Amniotic epithelial cell (primary cell): ENCODE measurements around the gene EPS8.
A peak's percentile ranks its signal among the peaks of the same experiment; 100 is the strongest.
"Not testable (repeated sequence)": the region's sequence is repeated elsewhere in the genome, so short reads cannot be mapped to it uniquely, and the experiment has no call there.

Experiments used
- DNase-seq: peaks from one replicate; pipeline ENCODE4 v3.0.0-alpha.2; 2010; ENCODE audit warnings: low read depth

The EPS8 gene

GRCh38 chr12:15756822-15757221, 32.4 kb downstream of the EPS8 start:
- peak; percentile 65 for DNase-seq

DNA sequence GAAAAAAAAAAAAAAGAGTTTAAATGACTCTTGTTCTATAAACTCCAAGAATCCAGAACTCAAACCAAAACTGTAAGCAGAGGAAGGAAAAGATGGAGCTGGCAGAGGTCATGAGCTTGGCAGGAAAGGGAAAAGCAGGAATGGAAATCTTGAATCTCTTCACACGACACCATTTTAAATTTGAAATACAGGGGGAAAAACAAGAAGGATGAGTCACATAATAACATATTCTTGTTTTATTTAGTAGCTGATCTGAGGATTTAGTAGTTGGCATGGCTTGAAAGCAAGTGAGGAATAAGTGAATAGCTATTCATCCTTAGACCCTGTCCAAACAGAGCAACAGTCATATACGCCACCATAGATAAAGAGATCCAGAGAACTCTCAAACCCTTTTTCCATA, 35.0 kb downstream of the EPS8 start:
- DNase-seq = peak; percentile 23

- DNase-seq = peak; percentile 59
Measured at GRCh38 chr12:15752785-15753184, 36.4 kb downstream of the EPS8 start.

DNA sequence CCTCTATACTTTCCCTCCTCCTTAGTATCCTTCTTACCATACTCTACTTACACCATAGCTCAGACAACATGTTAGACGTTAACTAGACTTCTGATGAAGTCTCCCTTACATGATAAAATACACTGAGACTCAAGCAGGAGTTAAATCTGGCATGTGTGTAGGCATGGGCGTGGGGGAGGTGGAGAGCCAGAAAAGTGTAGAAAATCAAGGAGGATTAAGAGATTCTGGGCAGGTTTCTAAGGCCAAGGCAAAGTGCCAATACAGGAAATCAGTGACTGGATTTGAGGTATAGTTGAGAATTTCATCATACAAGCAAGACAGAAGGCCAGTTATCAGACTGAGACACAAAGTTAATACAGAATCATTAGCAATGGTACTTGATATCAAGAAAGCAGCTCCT, 37.4 kb downstream of the EPS8 start:
- DNase-seq = peak; percentile 73

- DNase-seq = no peak
Measured at GRCh38 chr12:15749937-15750336, 39.3 kb downstream of the EPS8 start.

DNA sequence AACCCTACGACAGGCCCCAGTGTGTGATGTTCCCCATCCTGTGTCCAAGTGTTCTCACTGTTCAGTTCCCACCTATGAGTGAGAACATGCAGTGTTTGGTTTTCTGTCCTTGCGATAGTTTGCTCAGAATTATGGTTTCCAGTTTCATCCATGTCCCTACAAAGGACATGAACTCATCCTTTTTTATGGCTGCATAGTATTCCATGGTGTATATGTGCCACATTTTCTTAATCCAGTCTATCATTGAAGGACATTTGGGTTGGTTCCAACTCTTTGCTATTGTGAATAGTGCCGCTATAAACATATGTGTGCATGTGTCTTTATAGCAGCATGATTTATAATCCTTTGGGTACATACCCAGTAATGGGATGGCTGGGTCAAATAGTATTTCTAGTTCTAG, 47.3 kb downstream of the EPS8 start:
- not testable (repeated sequence) for DNase-seq

GRCh38 chr12:15741082-15741481, 48.1 kb downstream of the EPS8 start:
- DNase-seq = no peak

GRCh38 chr12:15740389-15740788, 48.8 kb downstream of the EPS8 start:
- not testable (repeated sequence) for DNase-seq

DNA sequence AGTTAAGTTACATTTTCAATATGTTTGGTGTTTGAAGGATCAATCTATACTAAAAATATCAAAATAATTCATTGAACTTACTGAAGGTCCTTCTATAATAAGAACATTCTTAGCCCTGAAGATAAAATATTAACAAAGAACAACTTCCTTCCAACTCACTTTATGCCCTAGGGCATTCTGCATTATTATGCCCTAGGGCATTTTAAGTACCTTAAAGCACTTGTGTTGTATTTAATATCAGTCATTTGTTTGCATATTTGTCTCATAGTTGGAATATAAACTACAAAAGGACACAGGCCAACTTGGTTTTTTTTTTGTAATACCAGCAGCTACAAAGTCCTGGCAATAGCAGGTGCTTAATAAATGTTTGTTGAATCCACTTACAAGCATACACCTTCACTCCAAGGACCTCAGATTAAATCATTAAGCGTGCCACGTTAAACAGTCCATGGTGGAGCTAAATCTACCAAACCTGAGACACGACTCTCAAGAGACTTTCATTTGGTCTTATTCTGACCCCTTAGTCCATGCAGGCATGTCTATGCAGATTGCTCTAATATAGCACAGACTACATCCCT, 50.7 kb downstream of the EPS8 start:
- DNase-seq = no peak

GRCh38 chr12:15735837-15736615, 53.2 kb downstream of the EPS8 start:
- no peak for DNase-seq

DNA sequence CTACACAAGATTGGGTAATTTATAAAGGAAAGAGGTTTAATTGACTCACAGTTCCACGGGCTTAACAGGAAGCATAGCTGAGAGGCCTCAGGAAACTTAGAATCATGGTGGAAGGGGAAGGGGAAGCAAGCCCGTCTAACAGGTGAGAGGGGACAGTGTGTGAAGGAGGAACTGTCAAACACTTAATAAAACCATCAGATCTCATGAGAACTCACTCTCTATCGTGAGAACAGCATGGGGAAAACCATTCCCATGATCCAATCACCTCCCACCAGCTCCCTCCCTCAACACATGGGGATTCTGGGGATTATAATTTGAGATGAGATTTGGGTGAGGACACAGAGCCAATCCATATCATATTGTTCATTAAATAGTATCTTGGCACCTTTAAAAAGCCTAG, 56.1 kb downstream of the EPS8 start:
- no peak for DNase-seq

DNA sequence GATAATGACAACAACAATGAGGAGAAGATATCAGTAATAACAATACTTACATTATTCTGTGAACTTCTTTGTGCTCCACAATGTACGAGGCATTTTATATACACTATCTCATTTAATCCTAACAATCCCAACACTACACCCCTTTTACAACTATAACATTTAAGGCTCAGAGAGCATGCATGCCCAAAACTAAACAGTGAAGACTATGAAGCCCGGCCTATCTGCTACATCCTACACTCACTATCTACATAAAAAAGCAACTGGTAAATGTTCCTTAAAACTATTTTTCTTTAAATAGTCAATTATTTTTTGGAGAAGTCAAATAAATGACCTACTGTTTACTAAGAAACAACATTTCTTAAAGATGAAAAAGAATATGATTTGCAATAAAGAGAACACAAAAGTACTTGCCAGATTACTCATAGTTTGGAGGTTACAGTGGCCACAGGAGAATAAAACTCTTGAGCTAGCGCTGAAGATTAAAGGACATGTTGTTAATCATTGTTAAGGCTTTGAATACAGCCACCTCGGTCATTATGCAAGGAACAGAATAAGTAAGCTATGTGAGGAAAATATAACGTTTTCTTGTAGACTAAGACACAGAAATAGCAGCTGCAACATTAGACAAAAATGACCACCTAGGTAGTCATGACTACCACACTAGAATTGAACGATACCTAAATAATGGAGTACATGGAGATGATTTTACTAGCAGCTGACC, 56.7 kb downstream of the EPS8 start:
- DNase-seq = peak; percentile 72

- no peak for DNase-seq
Measured at GRCh38 chr12:15731940-15732339, 57.2 kb downstream of the EPS8 start.

DNA sequence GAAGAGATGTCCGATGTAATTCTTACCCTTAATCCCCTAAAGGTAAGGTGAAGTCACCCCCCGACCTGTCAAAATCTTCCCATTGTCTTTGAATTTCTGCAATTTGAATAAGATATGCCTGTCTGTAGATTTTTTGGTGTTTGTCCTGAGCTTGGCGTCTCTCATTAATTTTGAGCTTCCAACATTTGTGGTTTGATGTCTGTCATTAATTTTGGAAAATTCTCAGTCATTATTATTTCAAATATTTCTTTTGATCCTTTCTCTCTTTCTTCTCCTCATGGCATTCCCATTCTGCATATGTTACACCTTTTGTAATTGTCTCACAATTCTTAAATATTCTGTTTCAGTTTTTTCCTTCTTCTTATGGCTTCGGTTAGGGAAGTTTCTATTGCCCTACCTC, 60.1 kb downstream of the EPS8 start:
- DNase-seq = no peak

DNA sequence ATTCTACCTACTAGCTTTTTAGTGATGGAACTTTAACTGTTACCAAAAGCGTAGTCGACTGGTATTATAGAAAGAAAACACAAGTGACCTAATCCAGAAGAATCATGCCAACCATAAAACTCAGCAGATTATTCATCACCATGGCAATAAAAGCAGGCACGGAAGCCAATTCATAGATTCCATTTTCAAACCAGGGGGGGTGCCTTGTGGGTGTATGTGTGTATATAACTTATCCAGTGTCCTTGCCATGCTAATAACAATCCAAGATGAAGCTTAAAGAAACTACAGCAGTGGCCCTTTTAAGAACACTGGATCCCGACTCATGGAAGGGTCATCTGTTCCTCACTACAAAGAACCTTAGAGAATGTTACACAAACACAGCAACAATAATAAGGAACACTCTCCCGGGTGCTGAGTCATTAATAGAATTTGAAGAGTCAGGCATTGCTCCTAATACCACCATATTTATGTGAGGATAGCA, 61.0 kb downstream of the EPS8 start:
- peak; percentile 83 for DNase-seq

DNA sequence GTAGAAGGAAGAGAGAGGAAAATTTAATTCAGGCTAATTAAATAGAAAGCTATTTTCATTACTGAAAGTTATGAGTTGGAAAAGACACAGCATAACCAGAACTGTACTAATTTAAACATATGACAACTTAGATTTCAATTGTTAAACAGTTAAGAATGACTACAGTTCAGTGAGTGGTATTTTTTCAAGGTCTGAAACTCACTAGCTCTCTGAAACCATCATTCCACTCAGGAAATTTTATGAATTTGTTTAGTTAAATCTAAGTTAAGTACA, 62.4 kb downstream of the EPS8 start:
- DNase-seq = no peak

DNA sequence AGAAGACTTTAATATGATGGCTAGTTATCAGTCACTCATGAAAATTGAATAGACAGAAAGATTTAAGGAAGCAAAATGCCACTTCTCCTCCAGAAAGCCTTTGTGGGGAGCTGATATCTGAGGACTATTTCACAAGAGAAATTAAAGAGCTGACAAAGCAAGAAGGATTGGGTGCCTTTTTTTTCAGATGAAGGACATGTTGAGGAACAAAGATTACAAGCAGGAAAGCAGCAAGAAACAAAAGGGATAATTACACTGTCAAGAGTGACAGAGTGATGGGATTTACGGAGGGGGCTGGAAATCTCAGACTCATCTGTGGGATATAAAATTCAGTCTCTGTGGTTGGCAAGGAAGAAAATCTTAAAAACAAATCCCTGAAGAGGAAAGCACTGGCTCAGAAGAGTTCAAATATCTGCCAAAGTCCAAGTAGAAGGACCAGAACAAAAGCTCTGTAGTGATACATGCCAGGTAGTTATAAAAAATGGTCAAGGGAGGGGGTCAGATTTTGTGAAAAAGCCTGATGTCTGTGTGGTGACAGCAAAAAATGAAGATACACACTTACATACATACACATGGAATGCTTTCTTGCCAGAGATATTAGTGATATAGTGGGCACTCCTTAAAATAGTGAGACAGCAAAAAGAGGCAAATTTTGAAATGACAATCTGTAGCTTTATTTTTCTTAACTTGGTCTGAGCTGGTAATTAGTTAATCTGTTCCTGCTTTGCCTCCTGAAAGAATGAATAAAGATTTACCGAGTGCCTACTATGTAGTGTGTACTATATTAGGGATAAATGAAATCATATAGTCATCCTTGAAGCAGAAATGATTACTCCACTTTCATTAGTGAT, 62.9 kb downstream of the EPS8 start:
- peak; percentile 59 for DNase-seq

- DNase-seq = no peak
Measured at GRCh38 chr12:15722951-15723350, 66.2 kb downstream of the EPS8 start.

- DNase-seq = peak; percentile 41
Measured at GRCh38 chr12:15721316-15722115, 67.7 kb downstream of the EPS8 start.

GRCh38 chr12:15720295-15720694, 68.9 kb downstream of the EPS8 start:
- DNase-seq = no peak

- no peak for DNase-seq
Measured at GRCh38 chr12:15719230-15719629, 70.0 kb downstream of the EPS8 start.
